ENCODE measurements around the gene SLC49A3.

- TF ChIP-seq CTCF (IDR thresholded peaks at IDR 0.05) (no peak), POLR2A (IDR thresholded peaks at IDR 0.05) (no peak), POLR2AphosphoS5 (IDR thresholded peaks at IDR 0.05) (no peak)
These were observed 8.4 kb downstream of the SLC49A3 start for GRCh38 chr4:680551-680927.

Data from breast epithelium (tissue), 3 donors.